ENCODE measurements around the gene LY6G5C.

DNA sequence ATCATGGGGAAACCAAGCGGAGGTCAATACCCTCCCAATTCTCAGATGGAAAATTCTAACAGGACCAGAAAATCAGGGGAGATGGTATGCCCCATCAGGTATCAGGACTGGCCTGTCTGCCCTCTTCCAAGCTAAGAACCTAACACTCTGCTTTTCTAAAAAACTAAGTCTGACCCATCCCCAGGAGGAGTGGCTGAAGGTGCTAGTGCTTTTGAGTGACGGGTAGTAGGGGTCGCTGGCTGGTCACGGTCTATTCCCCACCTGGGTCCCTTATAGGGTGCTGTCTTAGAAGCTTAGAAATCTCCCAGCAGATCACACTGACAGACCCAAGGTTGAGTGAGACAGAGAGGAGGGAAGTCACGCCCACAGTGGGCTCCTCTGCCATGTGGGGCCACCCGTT, 12.7 kb upstream of the LY6G5C start:
- no peak for TF ChIP-seq POLR2AphosphoS5 (IDR thresholded peaks at IDR 0.05)
- TF ChIP-seq, protein P1, sequence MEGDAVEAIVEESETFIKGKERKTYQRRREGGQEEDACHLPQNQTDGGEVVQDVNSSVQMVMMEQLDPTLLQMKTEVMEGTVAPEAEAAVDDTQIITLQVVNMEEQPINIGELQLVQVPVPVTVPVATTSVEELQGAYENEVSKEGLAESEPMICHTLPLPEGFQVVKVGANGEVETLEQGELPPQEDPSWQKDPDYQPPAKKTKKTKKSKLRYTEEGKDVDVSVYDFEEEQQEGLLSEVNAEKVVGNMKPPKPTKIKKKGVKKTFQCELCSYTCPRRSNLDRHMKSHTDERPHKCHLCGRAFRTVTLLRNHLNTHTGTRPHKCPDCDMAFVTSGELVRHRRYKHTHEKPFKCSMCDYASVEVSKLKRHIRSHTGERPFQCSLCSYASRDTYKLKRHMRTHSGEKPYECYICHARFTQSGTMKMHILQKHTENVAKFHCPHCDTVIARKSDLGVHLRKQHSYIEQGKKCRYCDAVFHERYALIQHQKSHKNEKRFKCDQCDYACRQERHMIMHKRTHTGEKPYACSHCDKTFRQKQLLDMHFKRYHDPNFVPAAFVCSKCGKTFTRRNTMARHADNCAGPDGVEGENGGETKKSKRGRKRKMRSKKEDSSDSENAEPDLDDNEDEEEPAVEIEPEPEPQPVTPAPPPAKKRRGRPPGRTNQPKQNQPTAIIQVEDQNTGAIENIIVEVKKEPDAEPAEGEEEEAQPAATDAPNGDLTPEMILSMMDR (IDR thresholded peaks at IDR 0.05 in 8 of 11, conservative IDR thresholded peaks at IDR 0.05 in 3 of 11) = no peak

Data from spleen (tissue), 7 donors.